WTC11 (cell line): Measurements from ENCODE around the gene CAMSAP1. TPM values are rescaled to one million over a fixed set of nuclear protein-coding genes. Genes with fewer than 3 reads are reported as not detected.

ENCODE experiments used
- ATAC-seq: fragments of 200-7000 bp; cut with Tn5 transposase; 2 replicates; pipeline ENCODE4 v1.10.0; 2021; ENCODE audit warnings: mild to moderate bottlenecking, moderate library complexity
- CTCF ChIA-PET: fragments of 300-600 bp; sonication (Branson Sonifier 250); formaldehyde crosslinking; loops from one replicate; lab custom pipeline; 2021; ENCODE audit warnings: antibody characterized with exemption; lab: Charles Lee
- POLR2A ChIA-PET: fragments of 350-600 bp; sonication (Branson Sonifier 250); formaldehyde crosslinking; loops from one replicate; lab custom pipeline; 2021; ENCODE audit warnings: antibody characterized with exemption; lab: Charles Lee
- DNase-seq: peaks from one replicate; pipeline ENCODE4 v3.0.0; 2021; ENCODE audit warnings: low spot score
- H3K27ac Mint-ChIP-seq: 2 replicates; pipeline ENCODE4 v1.8.0; 2021; ENCODE audit warnings: mixed read lengths
- H3K27me3 Mint-ChIP-seq: 2 replicates; pipeline ENCODE4 v1.8.0; 2021; ENCODE audit warnings: low read depth, mild to moderate bottlenecking, moderate library complexity, mixed read lengths
- H3K36me3 Mint-ChIP-seq: 2 replicates; pipeline ENCODE4 v1.8.0; 2021; ENCODE audit warnings: mixed read lengths
- H3K4me1 Mint-ChIP-seq: 2 replicates; pipeline ENCODE4 v1.8.0; 2022; ENCODE audit warnings: mixed read lengths
- H3K4me3 Mint-ChIP-seq: 2 replicates; pipeline ENCODE4 v1.8.0; 2021; ENCODE audit warnings: mild to moderate bottlenecking, moderate library complexity, mixed read lengths
- H3K9me3 Mint-ChIP-seq: 2 replicates; pipeline ENCODE4 v1.8.0; 2021; ENCODE audit warnings: mixed read lengths
- ARID4B ChIP-seq: sonication (generic); formaldehyde crosslinking; IDR thresholded peaks from 2 replicates; pipeline ENCODE4 v1.8.0; 2023; ENCODE audit warnings: missing genetic modification reagents, mild to moderate bottlenecking, borderline replicate concordance
- ATF1 ChIP-seq: sonication (generic); formaldehyde crosslinking; IDR thresholded peaks from 2 replicates; pipeline ENCODE4 v1.8.1; 2023; ENCODE audit warnings: mild to moderate bottlenecking, moderate library complexity, missing genetic modification reagents
- E2F5 ChIP-seq: sonication (generic); formaldehyde crosslinking; IDR thresholded peaks from 2 replicates; pipeline ENCODE4 v1.8.1; 2022; ENCODE audit warnings: mild to moderate bottlenecking, moderate library complexity, missing genetic modification reagents
- ERG ChIP-seq: fragments of 250-450 bp; sonication (Bioruptor Pico); IDR thresholded peaks from 2 replicates; pipeline ENCODE4 v1.8.0; 2021; ENCODE audit warnings: mild to moderate bottlenecking
- GTF2I ChIP-seq: fragments of 250-450 bp; sonication (Bioruptor Pico); conservative IDR thresholded peaks from 2 replicates; pipeline ENCODE4 v1.4.0; 2021; ENCODE audit warnings: mild to moderate bottlenecking
- HMGA2 ChIP-seq: fragments of 250-450 bp; sonication (Bioruptor Pico); IDR thresholded peaks from 2 replicates; pipeline ENCODE4 v1.4.0; 2021; ENCODE audit warnings: mild to moderate bottlenecking, moderate library complexity
- IRF2 ChIP-seq: sonication (generic); formaldehyde crosslinking; IDR thresholded peaks from 2 replicates; pipeline ENCODE4 v1.8.0; 2022; ENCODE audit warnings: low read depth, missing genetic modification reagents, borderline replicate concordance
- JAZF1 ChIP-seq: fragments of 250-450 bp; sonication (Bioruptor Pico); IDR thresholded peaks from 2 replicates; pipeline ENCODE4 v1.9.0; 2021; ENCODE audit warnings: moderate library complexity, mild to moderate bottlenecking, inconsistent platforms
- MXD4 ChIP-seq: fragments of 250-450 bp; sonication (Bioruptor Pico); IDR thresholded peaks from 2 replicates; pipeline ENCODE4 v1.8.0; 2021; ENCODE audit warnings: mild to moderate bottlenecking, moderate library complexity, borderline replicate concordance
- MYBL2 ChIP-seq: sonication (generic); formaldehyde crosslinking; IDR thresholded peaks from 2 replicates; pipeline ENCODE4 v1.8.1; 2023; ENCODE audit warnings: mild to moderate bottlenecking, moderate library complexity, missing genetic modification reagents
- NFE2L1 ChIP-seq: sonication (generic); formaldehyde crosslinking; IDR thresholded peaks from 2 replicates; pipeline ENCODE4 v1.8.1; 2023; ENCODE audit warnings: missing genetic modification reagents
- NFYB ChIP-seq: sonication (generic); formaldehyde crosslinking; conservative IDR thresholded peaks from 2 replicates; pipeline ENCODE4 v1.8.0; 2022; ENCODE audit warnings: low read depth, missing genetic modification reagents
- NR3C1 ChIP-seq: sonication (generic); formaldehyde crosslinking; conservative IDR thresholded peaks from 2 replicates; pipeline ENCODE4 v1.8.1; 2023; ENCODE audit warnings: low read depth, mild to moderate bottlenecking, missing genetic modification reagents
- PREB ChIP-seq: sonication (generic); formaldehyde crosslinking; IDR thresholded peaks from 2 replicates; pipeline ENCODE4 v1.8.1; 2022; ENCODE audit warnings: mild to moderate bottlenecking, missing genetic modification reagents, moderate library complexity, borderline replicate concordance
- SMAD3 ChIP-seq: sonication (generic); formaldehyde crosslinking; IDR thresholded peaks from 2 replicates; pipeline ENCODE4 v1.8.0; 2022; ENCODE audit warnings: missing genetic modification reagents, mild to moderate bottlenecking, borderline replicate concordance
- SMAD4 ChIP-seq: sonication (generic); formaldehyde crosslinking; IDR thresholded peaks from 2 replicates; pipeline ENCODE4 v1.8.0; 2022; ENCODE audit warnings: mild to moderate bottlenecking, missing genetic modification reagents
- TCF7 ChIP-seq: sonication (generic); formaldehyde crosslinking; IDR thresholded peaks from 2 replicates; pipeline ENCODE4 v1.8.0; 2022; ENCODE audit warnings: mild to moderate bottlenecking, low read depth, missing genetic modification reagents, moderate library complexity
- USF1 ChIP-seq: sonication (generic); formaldehyde crosslinking; IDR thresholded peaks from 2 replicates; pipeline ENCODE4 v1.8.0; 2022; ENCODE audit warnings: mild to moderate bottlenecking, missing genetic modification reagents
- ZNF138 ChIP-seq: sonication (generic); formaldehyde crosslinking; conservative IDR thresholded peaks from 2 replicates; pipeline ENCODE4 v1.8.1; 2022; ENCODE audit warnings: mild to moderate bottlenecking, moderate library complexity, missing genetic modification reagents
- ZNF416 ChIP-seq: fragments of 250-450 bp; sonication (Bioruptor Pico); IDR thresholded peaks from 2 replicates; pipeline ENCODE4 v1.9.0; 2021; ENCODE audit warnings: mild to moderate bottlenecking, inconsistent platforms
- total RNA-seq: library from RNA; stranded (reverse); gene quantifications from 3 replicates; pipeline ENCODE4 v1.2.3, GENCODE V29; 2021
- TF ChIP-seq, protein P1 (sequence below): fragments of 250-450 bp; sonication (Bioruptor Pico); IDR thresholded peaks from 2 replicates; pipeline ENCODE4 v1.9.0; 2021; ENCODE audit warnings: moderate library complexity, mild to moderate bottlenecking, inconsistent platforms, borderline replicate concordance

CAMSAP1 gene
- total RNA-seq, 1 experiment from 2014 or later: 40.5 TPM

DNA sequence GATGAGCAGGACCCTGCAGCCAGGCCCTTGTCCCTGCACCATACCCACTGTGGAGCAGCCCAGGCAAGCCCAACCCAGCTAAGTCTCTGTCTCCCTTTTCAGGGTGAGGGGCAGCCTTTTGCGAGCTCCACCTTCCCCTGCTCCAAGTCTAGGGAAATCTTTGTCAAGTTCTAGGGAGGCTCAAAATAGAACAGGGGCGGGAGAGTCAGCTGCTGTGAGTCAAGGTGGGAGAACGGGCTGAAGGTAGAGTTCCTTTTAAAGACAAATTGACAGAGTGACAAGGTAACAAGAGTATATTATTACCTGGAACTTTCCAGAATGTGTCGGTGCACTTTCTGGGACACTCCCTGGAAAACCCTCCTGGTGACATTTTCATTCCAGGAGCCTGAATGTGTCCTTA, 140.6 kb downstream of the CAMSAP1 start:
- CTCF ChIA-PET: interaction anchor here (0.6 kb wide), 1 partner anchor 215 kb away, joined by 4 read pairs; no protein-coding TSS in a partner anchor
- no peak overlapping the region for H3K27ac Mint-ChIP-seq

GRCh38 chr9:135766251-135766650, 141.1 kb downstream of the CAMSAP1 start:
- DNase-seq (no peak), ATAC-seq (no peak)
- Mint-ChIP-seq H3K36me3 (no peaks in the 10 kb centered on the region), H3K27me3 (no peaks in the 10 kb centered on the region), H3K27ac (no peak overlapping the region), H3K4me1 (no peaks in the 10 kb centered on the region), H3K4me3 (no peak overlapping the region), H3K9me3 (peaks cover 8% of the 10 kb centered on the region; the same call in 1 of the 2 replicates)
- ChIA-PET POLR2A (no interaction called here), CTCF (interaction anchor here (0.6 kb wide), 1 partner anchor 214 kb away, joined by 4 read pairs; no protein-coding TSS in a partner anchor)
- TF ChIP-seq GTF2I (CRISPR knock-in tag) (no peak), E2F5 (CRISPR knock-in tag) (no peak), SMAD4 (CRISPR knock-in tag) (no peak), JAZF1 (no peak), ATF1 (CRISPR knock-in tag) (no peak), ZNF416 (CRISPR knock-in tag) (no peak), NFE2L1 (CRISPR knock-in tag) (no peak), ERG (CRISPR knock-in tag) (no peak), PREB (CRISPR knock-in tag) (no peak), SMAD3 (no peak), USF1 (CRISPR knock-in tag) (no peak), NR3C1 (CRISPR knock-in tag) (no peak), IRF2 (CRISPR knock-in tag) (no peak), ZNF138 (CRISPR knock-in tag) (no peak), HMGA2 (no peak)
- TF ChIP-seq, protein P1, sequence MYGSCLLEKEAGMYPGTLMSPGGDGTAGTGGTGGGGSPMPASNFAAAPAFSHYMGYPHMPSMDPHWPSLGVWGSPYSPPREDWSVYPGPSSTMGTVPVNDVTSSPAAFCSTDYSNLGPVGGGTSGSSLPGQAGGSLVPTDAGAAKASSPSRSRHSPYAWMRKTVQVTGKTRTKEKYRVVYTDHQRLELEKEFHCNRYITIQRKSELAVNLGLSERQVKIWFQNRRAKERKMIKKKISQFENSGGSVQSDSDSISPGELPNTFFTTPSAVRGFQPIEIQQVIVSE (CRISPR knock-in tag): no peak

More for the DNA sequence above, 140.6 kb downstream of the CAMSAP1 start:
- Mint-ChIP-seq H3K9me3 (peaks cover 8% of the 10 kb centered on the region; the same call in 1 of the 2 replicates), H3K27me3 (no peaks in the 10 kb centered on the region), H3K4me1 (no peaks in the 10 kb centered on the region), H3K4me3 (no peak overlapping the region), H3K36me3 (no peaks in the 10 kb centered on the region)
- POLR2A ChIA-PET: no interaction called here
- DNase-seq (no peak), ATAC-seq (no peak)
- no peak for TF ChIP-seq TCF7 (CRISPR knock-in tag)
- TF ChIP-seq NFYB (CRISPR knock-in tag): no peak
- TF ChIP-seq MXD4 (CRISPR knock-in tag): no peak
- TF ChIP-seq MYBL2 (CRISPR knock-in tag): no peak
- TF ChIP-seq ARID4B (CRISPR knock-in tag): no peak
- TF ChIP-seq ERG (CRISPR knock-in tag): no peak
